K562 treated with DMSO at 1 percent for 48 hours (cell line): ENCODE results near the gene SLC5A8. TPM values are rescaled to one million over a fixed set of nuclear protein-coding genes. Genes with fewer than 3 reads are reported as not detected.

Experiments used
- total RNA-seq: library from RNA; unstranded; fragments of 300-600 nt; gene quantifications from 2 replicates; pipeline ENCODE4 v1.2.3, GENCODE V29; 2022; ENCODE audit warnings: low replicate concordance; ENCODE audit errors: extremely low read depth

Gene SLC5A8
- total RNA-seq: not detected in 2 replicates

GRCh38 chr12:101209319-101210302 is at the start of gene SLC5A8:
Gene SLC5A8 (minus strand): TSS chr12:101210238. CDS start chr12:101209848, 390 bp downstream.

Other genes with a start within 250 kb of the SLC5A8 start
- not detected in 2 replicates for gene UTP20, start 69.9 kb upstream of the SLC5A8 start, total RNA-seq
- gene ARL1, start 197.5 kb upstream of the SLC5A8 start, total RNA-seq: not detected in 2 replicates